Omental fat pad (tissue), 4 donors: ENCODE results near the gene LRRC71. TPM values are rescaled to one million over a fixed set of nuclear protein-coding genes. Genes with fewer than 3 reads are reported as not detected.

Experiments used
- ATAC-seq: fragments of 150-250 bp; one replicate; pipeline ENCODE4 v1.9.1; 2016; ENCODE audit warnings: mild to moderate bottlenecking, moderate library complexity; ENCODE audit not compliant: low FRiP score
- DNase-seq: peaks from one replicate; pipeline ENCODE4 v3.0.0-alpha.2; 2019; ENCODE audit warnings: low spot score
- total RNA-seq, 4 donors: library from RNA; depleted of rRNA; stranded (reverse); fragments of >200 nt; gene quantifications; one replicate each; pipeline ENCODE4 v1.1.0, GENCODE V29; 2016
- TF ChIP-seq, protein P1 (sequence below), 3 donors: fragments of 450-650 bp; IDR thresholded peaks; one replicate each; pipeline ENCODE4 v1.5.1; 2016 to 2017; ENCODE audit warnings: antibody characterized with exemption in 3 of 3, mild to moderate bottlenecking in 3 of 3, moderate library complexity in 2 of 3

LRRC71 gene
- total RNA-seq, 4 donors from 2014 or later = not detected

DNA sequence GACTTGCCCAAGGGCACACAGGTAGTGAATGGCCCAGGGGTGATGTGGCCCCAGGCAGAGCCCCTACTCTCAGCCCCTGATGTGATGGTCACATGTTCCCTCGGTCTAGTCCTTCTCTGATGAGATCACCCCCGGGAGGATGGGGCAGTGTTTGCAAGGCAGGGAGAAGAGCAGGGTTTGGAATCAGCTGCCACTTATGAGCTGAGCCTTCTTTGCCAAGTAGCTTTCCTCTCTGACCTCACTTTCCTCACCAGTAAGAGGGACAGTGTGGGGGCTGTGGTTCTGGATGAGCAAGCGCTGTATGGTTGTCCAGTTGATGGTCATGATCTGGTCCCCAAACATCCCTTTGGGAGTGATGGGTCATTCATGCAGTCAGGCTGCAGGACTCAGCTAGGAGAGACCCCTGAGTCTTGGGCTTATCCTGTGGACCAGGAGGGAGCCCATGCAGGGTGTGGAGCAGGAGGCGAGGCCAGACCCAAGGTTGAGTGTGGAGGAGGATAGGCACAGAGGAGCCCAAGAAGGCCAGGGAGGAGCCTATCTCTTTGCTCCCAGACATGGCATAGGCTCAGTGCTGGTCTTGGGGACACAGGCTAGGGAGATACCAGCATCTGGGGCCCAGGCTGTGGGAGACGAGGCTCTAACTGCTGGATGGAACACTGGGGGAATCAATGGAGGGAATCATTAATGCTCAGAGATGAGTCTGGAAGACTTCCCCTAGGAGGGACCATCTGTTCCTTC, 42.8 kb upstream of the LRRC71 start:
- DNase-seq = no peak
- ATAC-seq = no peak
- TF ChIP-seq, protein P1, sequence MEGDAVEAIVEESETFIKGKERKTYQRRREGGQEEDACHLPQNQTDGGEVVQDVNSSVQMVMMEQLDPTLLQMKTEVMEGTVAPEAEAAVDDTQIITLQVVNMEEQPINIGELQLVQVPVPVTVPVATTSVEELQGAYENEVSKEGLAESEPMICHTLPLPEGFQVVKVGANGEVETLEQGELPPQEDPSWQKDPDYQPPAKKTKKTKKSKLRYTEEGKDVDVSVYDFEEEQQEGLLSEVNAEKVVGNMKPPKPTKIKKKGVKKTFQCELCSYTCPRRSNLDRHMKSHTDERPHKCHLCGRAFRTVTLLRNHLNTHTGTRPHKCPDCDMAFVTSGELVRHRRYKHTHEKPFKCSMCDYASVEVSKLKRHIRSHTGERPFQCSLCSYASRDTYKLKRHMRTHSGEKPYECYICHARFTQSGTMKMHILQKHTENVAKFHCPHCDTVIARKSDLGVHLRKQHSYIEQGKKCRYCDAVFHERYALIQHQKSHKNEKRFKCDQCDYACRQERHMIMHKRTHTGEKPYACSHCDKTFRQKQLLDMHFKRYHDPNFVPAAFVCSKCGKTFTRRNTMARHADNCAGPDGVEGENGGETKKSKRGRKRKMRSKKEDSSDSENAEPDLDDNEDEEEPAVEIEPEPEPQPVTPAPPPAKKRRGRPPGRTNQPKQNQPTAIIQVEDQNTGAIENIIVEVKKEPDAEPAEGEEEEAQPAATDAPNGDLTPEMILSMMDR (IDR thresholded peaks at IDR 0.05) = no peak

DNA sequence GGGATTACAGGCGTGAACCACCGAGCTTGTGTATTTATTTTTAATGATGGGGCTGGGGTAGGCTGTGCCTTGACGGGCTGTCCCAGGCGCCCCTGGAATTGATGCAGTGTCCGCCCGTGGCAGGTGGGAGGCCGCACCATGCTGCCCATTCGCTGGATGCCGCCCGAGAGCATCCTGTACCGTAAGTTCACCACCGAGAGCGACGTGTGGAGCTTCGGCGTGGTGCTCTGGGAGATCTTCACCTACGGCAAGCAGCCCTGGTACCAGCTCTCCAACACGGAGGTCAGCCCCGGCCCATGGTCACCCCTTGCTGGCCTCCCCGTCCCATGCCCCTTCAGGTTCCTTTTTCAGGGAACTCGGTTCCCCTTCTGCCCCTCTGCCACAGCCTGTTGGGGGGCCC, 40.6 kb upstream of the LRRC71 start:
- DNase-seq (no peak), ATAC-seq (no peak)
- TF ChIP-seq, protein P1 (IDR thresholded peaks at IDR 0.05) = no peak

DNA sequence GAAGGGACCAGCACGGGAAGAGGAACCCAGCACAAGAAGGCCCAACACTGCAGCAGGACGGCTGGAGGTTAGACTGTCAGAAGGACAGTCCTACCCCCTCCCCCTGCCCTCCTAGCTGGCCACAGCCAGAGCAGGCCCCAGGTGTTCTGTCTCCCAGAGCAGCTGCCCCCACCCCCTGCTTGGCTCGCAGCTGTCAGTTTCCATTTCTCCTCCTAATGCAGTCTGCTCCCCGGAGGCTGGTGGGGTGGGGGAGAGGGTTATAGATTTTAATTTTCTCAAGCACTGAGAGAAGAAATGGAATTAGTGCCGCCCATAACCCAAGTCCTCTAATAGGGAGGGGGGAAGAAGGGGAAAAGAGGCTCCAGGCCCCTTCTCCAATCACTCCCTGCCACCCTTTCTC, 40.0 kb upstream of the LRRC71 start:
- ATAC-seq (no peak), DNase-seq (no peak)
- TF ChIP-seq, protein P1 (IDR thresholded peaks at IDR 0.05) = no peak

DNA sequence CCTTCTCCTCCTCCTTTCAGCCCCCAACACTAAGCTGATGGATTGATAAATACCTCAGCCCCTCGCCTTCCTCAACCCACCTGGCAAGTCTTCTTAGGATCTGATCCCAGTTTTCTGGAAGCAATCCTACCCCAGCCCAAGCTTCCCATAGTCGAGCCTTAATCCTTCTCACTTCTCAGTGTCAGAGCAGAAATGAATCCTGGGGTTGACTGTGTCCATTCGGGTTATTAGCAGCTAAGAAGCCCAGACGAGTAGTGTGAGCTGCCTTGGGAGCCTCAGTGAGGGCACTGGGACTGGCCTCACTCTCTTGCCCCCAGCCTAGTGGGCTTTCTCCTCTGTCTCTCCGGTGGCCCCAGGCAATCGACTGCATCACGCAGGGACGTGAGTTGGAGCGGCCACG, 39.3 kb upstream of the LRRC71 start:
- DNase-seq (no peak), ATAC-seq (no peak)
- TF ChIP-seq, protein P1 (IDR thresholded peaks at IDR 0.05) = no peak

DNA sequence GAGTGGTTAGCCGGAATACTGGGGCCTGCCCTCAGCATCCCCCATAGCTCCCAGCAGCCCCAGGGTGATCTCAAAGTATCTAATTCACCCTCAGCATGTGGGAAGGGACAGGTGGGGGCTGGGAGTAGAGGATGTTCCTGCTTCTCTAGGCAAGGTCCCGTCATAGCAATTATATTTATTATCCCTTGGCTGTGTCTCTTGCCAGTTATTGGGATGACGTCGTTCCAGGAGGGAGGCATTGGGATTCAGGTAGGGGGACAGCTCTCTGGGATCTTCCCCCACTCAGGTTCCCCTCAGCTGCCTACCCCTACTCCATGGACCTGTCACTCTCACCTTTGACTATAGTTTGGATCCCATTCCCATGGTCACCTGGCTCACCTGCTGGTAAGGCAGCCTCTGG, 38.8 kb upstream of the LRRC71 start:
- TF ChIP-seq, protein P1 (IDR thresholded peaks at IDR 0.05) = no peak
- DNase-seq = no peak
- ATAC-seq = no peak

DNA sequence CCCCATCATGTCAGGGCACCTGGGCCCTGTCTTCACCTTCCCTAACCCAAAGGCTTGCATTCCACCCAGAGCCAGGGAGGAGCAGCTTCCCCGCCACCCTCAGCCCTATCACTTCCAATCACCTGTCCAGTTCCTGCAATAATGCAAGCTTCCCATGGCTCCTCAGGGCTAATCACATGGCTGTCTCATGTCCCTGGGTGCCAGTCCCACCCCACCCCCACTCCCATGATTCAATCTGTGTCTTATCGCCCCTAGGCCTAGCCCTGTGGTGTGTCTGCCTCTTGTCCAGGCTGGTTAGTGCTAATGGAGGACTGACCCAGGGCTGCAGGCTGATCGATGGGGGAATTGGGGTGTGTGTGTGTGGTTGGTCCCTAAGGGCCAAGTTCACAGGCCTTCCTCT, 37.9 kb upstream of the LRRC71 start:
- DNase-seq = no peak
- ATAC-seq = no peak
- TF ChIP-seq, protein P1 (IDR thresholded peaks at IDR 0.05) = no peak

DNA sequence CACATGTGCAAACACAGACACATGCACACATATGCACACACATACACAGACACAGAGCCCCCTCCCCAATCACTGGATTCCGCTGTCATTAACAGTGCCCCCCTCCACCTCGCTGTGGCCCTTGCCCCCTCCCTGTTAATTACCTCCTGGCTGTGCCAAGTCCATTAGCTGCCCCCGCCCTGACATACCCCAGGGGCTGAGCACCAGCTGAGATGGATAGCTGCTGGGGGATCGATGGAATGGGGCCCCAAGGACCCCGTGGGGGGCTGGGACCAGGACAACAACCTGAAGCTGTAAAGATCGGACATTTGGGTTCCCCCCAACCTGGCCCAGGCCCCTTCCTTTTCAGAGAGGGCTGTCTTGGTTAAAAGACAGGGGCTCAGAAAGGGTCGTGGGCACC, 36.5 kb upstream of the LRRC71 start:
- TF ChIP-seq, protein P1 (IDR thresholded peaks at IDR 0.05) = no peak
- DNase-seq = no peak
- ATAC-seq = no peak
